ENCODE data around the gene NDRG4.

The NDRG4 gene

GRCh38 chr16:58556678-58557077 is 56.7 kb downstream of the NDRG4 start:
- DNase-seq = no peak

All from activated naive CD4-positive, alpha-beta T cell (primary cell).